ENCODE data around the gene SLIT3. TPM values are rescaled to one million over a fixed set of nuclear protein-coding genes. Genes with fewer than 3 reads are reported as not detected.

Gene SLIT3
- total RNA-seq, 1 donor from 2014 or later, result 56.6 TPM

DNA sequence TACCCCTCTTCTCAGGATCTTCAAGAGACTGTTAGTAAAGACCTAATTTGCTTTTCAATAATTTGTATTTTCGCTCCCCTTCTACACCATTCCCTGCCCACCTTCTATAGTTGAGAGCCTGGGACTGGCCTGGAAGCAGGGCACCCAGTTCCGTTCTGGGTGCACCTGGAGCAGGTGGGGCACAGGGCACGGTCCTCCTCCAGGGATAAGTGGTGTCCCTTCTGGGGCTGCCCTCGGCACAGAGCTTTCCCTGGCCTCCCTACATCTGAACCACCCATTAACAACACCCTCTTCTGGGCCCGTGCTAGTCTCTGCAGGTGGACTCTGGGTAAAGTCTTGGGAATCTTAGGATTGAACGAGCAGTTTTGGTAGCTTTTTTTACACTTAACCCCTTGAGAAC, 628.9 kb downstream of the SLIT3 start:
- TF ChIP-seq, protein P1, sequence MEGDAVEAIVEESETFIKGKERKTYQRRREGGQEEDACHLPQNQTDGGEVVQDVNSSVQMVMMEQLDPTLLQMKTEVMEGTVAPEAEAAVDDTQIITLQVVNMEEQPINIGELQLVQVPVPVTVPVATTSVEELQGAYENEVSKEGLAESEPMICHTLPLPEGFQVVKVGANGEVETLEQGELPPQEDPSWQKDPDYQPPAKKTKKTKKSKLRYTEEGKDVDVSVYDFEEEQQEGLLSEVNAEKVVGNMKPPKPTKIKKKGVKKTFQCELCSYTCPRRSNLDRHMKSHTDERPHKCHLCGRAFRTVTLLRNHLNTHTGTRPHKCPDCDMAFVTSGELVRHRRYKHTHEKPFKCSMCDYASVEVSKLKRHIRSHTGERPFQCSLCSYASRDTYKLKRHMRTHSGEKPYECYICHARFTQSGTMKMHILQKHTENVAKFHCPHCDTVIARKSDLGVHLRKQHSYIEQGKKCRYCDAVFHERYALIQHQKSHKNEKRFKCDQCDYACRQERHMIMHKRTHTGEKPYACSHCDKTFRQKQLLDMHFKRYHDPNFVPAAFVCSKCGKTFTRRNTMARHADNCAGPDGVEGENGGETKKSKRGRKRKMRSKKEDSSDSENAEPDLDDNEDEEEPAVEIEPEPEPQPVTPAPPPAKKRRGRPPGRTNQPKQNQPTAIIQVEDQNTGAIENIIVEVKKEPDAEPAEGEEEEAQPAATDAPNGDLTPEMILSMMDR (conservative IDR thresholded peaks at IDR 0.05), result no peak
- H3K9me3 Mint-ChIP-seq, result no peaks in the 10 kb centered on the region
- H3K36me3 Mint-ChIP-seq, result peaks cover 6% of the 10 kb centered on the region
- H3K4me1 Mint-ChIP-seq (ENCODE audit: unreplicated experiment), result no peaks in the 10 kb centered on the region
- no peak for DNase-seq (ENCODE audit: extremely low spot score, unreplicated experiment)
- H3K27ac Mint-ChIP-seq, result no peak overlapping the region
- H3K4me3 Mint-ChIP-seq, result no peak overlapping the region
- peaks cover 7% of the 10 kb centered on the region for H3K27me3 Mint-ChIP-seq

DNA sequence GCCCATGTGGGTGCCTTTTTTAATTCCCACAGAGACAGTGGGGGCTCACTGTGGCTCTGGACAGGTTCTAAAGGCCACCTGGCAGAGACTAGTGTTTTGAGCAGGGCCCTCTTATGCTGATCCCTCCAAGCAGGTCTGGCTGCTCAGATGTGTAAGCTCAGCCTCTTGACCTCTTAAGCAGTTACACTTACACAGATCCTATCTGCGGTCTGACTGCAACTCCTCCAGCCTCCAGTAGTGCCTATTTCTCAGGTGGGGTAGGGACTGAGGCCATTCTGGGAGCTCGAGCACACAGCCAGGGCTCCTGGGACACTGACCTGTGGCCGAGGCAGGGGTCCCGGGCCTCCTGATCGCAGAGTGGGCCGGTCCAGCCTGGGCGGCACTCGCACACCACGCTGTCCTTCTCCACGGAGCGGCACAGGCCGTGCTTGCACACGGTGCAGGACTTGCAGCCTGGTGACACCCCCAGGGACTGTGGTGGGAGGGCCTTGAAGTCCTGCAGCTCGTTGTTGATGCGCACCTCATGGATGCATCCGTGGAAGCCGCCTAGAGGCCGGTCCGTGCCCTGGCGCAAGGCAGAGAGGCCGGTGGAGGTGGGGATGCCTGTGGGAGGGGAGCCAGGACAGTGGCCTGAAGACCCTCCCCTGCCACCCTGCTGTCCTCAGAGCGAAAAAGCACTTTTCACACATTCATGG, 629.9 kb downstream of the SLIT3 start:
- H3K27ac Mint-ChIP-seq, result no peak overlapping the region
- H3K4me3 Mint-ChIP-seq, result no peak overlapping the region
- H3K27me3 Mint-ChIP-seq, result peaks cover 6% of the 10 kb centered on the region
- TF ChIP-seq, protein P1 (conservative IDR thresholded peaks at IDR 0.05), result no peak
- DNase-seq (ENCODE audit: extremely low spot score, unreplicated experiment), result no peak
- H3K9me3 Mint-ChIP-seq, result no peaks in the 10 kb centered on the region
- no peaks in the 10 kb centered on the region for H3K4me1 Mint-ChIP-seq (ENCODE audit: unreplicated experiment)
- H3K36me3 Mint-ChIP-seq, result peaks cover 6% of the 10 kb centered on the region

DNA sequence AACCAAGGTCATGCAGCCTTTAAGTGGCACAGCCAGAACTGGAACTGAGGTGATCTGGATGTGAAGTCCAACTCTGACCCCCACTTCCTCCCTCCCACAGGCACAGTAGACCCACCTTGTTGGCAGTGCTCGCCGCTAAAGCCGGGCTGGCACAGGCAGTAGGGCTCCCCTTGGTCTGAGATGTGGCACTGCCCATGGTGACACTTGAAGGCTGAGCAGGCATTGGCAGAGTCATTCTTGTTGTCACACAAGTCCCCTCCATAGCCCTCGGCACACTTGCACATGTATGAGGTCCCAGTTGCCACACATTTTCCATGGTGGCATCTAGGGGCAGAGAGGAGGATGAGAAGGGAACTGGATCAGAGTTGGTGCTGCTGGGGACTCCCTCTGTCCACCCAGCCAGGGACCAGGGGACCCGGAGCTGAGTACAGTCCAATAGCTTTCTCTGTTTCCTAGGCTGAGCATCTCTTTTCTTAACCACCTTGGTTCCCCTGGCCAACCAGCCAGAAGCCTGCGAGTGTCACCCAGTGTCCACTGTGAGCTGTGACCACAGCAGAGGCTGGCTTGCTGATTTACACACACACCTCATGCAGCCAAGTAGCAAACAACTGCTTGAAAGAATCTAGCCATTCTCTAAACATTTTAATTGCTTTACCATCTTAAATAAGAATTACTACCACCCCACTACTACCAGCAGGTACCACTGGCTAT, 631.1 kb downstream of the SLIT3 start:
- Mint-ChIP-seq H3K4me1 (ENCODE audit: unreplicated experiment) (no peaks in the 10 kb centered on the region), H3K27me3 (peaks cover 2% of the 10 kb centered on the region), H3K27ac (no peak overlapping the region), H3K9me3 (no peaks in the 10 kb centered on the region), H3K36me3 (peaks cover 6% of the 10 kb centered on the region), H3K4me3 (no peak overlapping the region)
- TF ChIP-seq, protein P1 (conservative IDR thresholded peaks at IDR 0.05), result no peak
- DNase-seq (ENCODE audit: extremely low spot score, unreplicated experiment), result no peak

DNA sequence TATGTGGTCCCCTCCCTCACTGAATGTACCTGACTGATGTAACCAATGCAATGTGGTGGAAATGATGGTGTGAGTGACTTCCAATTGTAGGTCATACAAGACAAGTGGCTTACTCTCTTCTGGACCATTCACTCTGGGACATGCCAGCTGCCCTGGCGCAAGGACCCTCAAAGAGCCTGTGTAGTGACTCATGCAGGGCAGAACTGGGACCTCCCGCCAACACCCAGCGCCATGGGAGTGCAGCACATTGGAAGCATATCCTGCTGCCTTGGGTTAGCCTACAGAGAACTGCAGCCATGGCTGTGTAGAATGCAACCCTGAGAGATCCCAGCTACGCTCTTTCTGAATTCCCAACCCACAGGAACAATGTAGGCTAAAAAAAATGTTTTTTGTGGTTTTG, 631.8 kb downstream of the SLIT3 start:
- no peak overlapping the region for H3K4me3 Mint-ChIP-seq
- H3K27ac Mint-ChIP-seq, result no peak overlapping the region
- peaks cover 6% of the 10 kb centered on the region for H3K36me3 Mint-ChIP-seq
- TF ChIP-seq, protein P1 (conservative IDR thresholded peaks at IDR 0.05), result no peak
- H3K9me3 Mint-ChIP-seq, result no peaks in the 10 kb centered on the region
- peaks cover 2% of the 10 kb centered on the region for H3K27me3 Mint-ChIP-seq
- no peak for DNase-seq (ENCODE audit: extremely low spot score, unreplicated experiment)
- H3K4me1 Mint-ChIP-seq (ENCODE audit: unreplicated experiment), result no peaks in the 10 kb centered on the region

DNA sequence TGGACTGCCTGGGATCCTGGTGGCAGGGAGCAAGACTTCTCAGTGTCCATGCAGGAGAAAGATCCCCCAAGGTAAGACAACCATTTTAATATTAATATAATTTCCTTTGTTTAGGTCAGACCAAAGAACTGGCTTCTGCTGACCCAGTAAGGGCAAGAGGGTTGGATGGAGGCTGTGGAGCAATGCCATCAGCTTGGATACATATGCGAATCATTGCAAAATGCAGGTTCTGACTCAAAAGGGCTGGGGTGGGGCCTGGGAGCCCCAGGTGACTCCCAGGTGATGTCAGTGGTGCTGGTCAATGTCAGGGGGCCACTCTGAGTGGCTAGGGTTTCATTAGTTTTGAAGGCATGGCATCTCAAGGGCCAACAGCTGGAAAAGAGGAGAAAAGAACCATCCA, 632.9 kb downstream of the SLIT3 start:
- Mint-ChIP-seq H3K36me3 (peaks cover 7% of the 10 kb centered on the region), H3K4me3 (no peak overlapping the region), H3K9me3 (no peaks in the 10 kb centered on the region), H3K27ac (no peak overlapping the region), H3K4me1 (ENCODE audit: unreplicated experiment) (no peaks in the 10 kb centered on the region), H3K27me3 (peaks cover 6% of the 10 kb centered on the region)
- TF ChIP-seq, protein P1 (conservative IDR thresholded peaks at IDR 0.05), result no peak
- no peak for DNase-seq (ENCODE audit: extremely low spot score, unreplicated experiment)
